Measurements from ENCODE around the gene RPL10.
A peak's percentile ranks its signal among the peaks of the same experiment; 100 is the strongest.

RPL10 gene

DNA sequence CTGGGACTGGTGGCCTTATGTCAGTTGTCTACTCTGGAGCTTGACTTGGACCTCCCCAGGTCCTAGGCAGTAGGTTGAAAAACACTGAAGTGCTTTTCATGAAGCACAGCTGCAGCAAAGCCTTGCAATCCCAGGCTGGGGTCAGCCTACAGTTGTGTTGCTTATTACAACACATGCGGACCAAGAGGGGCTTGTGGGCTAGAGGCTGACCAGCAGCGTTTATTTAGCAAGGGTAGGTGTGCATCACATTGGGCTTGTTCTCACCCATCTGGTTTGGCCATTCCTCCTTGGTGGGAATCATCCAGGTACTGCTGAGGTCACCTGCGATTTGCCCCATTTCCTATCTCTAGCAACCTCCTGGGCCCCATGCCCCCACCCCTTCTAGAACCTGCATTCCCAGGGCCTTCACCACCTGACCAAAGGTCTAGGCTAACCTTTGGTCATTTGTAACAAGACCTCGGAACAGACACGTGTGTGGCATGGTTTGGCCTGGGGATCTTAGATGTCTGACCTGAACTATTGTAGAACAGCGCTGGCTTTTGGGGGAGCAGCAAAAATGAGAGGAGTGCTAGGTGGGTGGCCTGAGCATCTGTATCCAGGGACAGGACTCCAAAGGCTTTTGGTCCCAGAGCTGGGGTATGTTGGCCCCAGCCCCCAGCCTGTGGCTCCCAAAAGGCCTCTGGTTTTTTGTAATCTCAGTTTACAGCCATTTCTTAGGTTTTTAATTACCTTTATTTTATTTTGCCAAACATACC is 3.0 kb downstream of the RPL10 start:
- no peak for DNase-seq (ENCODE audit: low read depth in 2 of 2)

DNA sequence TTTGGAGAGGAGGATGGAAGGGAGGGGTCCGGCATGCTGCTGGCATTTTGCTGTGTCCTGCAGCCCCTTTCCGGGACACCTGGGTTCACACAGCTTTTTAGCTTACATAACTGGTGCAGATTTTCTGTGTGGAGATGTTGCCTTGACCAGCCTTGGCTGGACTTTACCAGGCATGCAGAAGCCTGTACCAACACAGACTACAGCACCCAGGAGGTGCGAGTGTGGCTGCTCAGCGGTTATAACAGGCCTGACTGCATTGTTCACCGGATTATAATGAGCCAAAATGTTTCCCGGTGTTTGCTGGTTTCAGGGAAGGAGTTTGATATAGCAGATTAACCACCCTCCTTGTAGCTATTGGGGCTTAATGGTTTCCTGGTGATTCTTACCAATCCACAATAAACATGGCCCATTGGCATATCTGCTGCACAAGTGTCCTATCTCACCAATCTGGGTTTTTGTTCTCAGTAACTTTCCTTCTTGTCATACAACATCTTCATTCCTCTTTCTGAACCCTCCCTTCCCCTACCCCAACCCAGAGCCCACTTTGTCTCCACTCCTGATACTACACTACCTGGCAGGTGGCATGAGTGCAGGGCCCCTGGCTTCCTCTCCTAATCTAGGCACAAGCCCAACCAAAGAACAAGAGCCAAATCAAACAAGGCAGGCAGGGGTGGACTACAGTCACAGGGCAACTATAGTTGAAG is 3.9 kb downstream of the RPL10 start:
- no peak for DNase-seq (ENCODE audit: low read depth in 2 of 2)

DNA sequence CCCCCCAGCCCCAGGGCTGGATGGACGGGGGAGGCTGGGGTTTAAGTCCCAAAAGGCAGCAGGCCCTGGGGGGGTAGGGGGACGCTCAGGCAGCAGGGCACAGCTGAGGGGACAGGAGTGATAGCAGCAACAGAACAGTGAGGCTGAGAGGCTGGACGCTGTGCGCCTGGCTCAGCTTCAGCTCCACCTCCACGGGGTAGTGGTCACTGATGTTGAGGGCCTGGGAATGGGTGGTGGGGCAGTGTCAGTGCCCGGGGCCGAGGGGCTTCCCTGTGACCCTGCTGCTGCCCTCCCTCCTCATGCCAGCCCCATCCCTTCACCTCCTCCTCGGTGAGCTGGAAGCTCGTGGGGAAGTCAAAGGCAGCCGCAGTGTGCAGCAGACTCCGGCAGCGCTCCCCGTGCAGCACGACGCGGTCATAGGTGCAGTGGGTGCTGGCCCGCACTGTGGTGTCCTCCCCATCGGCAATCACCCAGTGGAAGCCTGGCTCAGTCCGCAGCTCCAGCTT is 4.5 kb downstream of the RPL10 start:
- no peak for DNase-seq (ENCODE audit: low read depth in 2 of 2)

DNA sequence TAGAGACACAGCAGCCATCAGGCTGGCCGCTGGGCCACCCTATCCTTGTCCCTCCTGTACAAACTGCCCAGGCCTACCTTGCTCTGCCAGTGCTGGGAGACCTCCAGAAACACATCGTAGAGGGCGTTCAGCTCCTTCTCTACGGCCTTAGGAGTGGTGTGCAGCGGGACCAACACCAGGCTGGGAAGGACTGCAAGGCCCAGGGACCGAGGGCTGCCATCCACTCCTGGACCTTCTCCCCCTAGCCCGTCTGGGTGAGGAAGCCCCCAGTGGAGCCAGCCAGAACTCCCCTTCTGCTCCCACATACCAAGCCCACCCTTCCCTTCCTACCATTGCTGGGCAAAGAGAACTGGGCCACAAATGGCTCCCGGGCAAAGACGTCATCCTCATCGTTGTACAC is 5.0 kb downstream of the RPL10 start:
- DNase-seq (ENCODE audit: low read depth in 2 of 2), result no peak

DNA sequence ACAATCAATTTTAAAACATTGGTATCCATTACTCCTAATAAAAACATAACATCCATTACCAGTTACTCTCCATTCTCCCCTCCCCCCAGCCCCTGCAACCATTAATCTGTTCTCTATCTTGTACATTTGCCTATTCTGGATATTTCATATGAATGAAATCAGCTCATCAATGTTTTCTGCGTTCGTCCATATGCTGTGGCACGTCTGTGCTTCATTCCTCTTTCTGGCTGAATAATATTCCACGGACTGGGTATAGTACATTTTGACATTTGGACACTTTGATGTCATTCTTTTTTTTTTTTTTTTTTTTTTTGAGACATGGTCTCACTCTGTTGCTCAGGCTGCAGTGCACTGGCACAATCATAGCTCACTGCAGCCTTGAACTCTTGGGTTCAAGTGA is 5.7 kb downstream of the RPL10 start:
- DNase-seq (ENCODE audit: low read depth in 2 of 2), result no peak

DNA sequence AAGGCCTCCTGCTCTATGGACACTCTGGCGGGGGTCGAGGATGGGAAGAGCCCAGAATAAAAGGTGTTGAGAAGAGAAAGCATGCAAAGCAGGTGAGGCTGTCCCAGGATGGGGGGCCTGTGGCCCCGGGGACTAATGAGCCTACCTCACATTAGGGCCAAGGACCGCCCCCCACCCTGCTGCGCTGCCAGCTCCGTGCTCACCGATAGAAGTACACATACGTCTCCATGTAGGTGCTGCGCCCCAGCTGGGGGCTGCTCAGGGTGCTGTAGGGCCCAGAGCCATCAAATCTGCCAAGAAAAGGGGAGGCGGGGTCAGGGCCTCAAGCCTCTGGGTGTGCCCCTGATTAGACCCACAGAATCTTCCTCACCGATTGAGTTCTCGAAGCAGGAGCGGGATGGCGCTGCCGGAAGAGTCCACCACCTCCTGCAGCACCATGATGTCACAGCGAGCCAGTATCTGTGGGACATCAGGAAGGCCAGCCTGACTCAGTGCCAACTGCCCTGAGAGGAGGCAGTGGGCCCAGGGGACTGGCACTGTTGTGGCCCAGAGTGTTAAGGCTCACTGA is 6.5 kb downstream of the RPL10 start:
- DNase-seq (ENCODE audit: low read depth in 2 of 2), result no peak

DNA sequence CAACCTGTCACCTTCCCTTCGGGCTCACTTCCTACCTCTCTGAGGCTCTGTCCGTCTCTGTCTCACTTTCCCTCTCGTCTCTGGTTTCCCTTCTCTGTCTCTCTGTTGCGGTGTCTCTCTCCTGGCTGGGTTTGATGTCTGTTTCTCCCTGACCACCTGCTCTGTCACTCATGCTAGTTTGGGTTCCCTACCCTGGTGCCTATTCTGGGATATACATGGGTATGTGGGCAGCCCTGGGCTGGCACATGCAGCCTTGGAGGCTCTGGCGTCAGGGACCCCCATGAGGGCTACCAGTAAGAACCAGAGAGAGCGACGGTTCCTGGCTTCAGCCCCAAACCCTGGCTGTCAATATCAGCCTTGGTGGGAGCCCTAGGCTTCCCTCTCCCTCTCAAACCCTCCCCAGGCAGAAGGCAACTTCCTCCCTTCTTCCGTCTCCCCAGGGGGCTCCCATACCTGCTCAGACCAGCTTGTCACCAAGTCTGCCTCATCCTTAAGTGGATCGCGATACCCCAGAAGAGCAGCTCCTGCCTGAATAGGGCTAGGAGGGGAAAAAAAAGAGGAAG is 10.6 kb downstream of the RPL10 start:
- no peak for DNase-seq (ENCODE audit: low read depth in 2 of 2)

DNA sequence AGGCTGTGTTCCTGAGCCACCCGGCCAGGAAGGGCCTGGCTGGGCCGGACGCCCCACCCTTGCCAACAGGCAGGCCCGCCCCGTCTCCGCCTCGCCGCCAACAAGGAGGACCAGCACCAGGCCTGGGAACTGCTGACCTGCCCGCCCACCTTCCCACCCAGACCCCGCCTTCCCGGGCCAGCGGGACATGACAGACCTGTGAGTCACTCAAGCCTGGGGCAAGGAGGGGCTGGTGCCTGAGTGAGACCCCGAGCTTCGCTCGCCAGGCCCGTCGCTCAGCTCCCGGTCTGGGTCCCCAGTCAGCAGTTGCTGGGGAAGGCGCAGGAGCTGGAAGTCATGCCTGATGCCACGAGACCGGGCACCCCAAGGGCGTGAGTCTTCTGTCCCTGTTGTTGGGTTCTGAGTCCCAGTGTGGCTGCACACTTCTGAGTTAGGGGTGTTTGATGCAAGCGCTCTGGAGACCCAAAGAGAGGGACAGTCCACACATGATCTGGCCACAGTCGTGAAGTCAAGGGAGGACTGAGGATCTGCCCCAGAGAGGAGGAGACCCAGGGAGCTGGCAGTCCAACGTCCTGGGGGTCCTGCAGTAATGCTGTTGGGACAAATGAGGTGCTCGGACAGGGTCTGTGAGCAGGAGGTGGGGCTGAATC is 11.2 kb downstream of the RPL10 start, which contains the start of gene DNASE1L1:
Gene DNASE1L1 (minus strand): TSS at position 33 of the 650 bp plus-strand sequence. CDS start 3,686 bp downstream, outside the sequence.
- DNase-seq (ENCODE audit: low read depth in 2 of 2), result no peak

DNA sequence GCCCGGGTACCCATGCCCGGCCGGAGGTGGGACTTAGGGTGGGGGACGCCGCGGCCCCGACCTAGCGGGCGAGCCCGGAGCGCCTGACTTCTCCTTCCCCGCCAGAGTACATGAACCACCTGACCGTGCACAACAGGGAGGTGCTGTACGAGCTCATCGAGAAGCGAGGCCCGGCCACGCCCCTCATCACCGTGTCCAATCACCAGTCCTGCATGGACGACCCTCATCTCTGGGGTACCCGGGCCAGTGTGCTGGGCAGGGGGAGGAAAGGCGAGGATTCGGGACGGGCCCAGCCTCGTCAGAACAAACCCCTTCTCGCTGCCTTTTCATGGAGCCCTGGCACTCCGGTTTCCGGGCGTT is 13.8 kb downstream of the RPL10 start:
- DNase-seq (ENCODE audit: low read depth in 2 of 2), result no peak

DNA sequence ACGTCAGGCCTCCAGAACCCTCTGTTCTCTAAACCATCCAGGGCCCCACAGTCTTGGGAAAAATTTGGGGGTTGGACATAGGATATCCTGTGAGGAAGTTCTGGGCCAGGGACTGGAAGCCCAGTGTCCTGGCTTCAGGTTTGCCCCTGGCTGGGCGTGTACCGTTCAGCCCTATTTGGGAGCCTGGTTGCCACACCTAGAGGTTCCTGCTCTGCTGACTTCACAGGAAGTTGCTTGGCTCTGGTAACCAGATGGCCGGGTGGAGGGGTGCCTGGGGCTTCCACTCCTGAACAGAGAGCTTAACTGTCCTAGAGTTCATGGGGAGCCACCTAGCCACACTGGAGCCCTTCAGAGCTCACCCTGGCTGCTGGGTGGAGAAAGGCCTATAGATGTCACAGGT is 14.3 kb downstream of the RPL10 start:
- no peak for DNase-seq (ENCODE audit: low read depth in 2 of 2)

DNA sequence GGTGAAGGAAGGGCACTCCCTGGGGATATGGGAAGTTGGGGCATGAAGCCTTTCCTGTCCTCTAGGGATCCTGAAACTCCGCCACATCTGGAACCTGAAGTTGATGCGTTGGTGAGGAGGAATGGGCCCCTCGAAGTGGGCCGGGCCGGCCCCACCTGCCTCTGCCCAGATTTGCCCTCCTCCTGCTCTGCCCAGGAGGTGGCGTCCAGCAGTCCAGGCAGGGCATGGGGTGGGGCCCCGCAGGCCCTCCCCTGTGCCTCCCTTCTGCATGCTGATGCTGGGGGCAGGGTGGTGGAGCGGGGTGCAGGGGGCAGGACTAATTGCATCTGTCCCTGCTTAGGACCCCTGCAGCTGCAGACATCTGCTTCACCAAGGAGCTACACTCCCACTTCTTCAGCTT is 15.0 kb downstream of the RPL10 start:
- DNase-seq (ENCODE audit: low read depth in 2 of 2), result no peak

DNA sequence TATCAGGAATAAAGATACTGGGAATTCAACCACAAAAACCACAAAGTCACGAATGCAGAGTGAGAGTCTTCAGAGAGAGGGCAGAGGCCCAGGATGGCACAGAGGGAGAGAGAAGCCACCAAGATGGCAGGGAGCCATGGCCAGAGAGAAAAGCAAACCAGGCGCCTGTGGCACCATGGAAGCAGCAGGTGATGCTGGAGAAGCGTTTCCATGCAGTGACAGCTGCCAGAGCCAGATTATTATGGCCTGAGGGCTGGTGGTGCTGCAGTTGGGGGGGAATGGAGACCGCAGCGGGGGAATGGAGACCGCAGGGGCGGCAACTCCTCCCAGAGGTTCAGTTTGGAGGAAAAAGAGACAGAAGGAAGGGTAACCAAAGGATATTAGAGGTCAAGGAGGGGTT is 19.0 kb downstream of the RPL10 start:
- DNase-seq (ENCODE audit: low read depth in 2 of 2), result no peak

DNA sequence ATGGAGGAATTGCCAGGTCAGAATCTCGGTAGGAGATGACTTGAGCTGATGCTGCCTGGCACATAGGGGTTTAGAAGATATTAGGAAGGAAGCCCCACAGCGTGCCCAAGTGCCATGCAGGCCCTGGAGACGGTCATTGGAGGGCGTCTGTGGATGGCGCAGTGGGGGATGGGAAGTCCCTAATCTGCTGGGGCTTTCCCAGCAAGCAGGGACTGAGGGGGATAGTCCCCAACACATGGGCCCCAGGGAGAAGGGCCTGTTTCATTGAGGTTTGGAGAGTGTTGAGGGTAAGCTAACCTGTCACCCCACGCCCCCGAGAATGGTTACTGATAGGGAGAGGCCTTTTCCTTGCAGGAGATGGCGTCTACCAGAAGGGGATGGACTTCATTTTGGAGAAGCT is 21.0 kb downstream of the RPL10 start:
- DNase-seq (ENCODE audit: low read depth in 2 of 2), result no peak

DNA sequence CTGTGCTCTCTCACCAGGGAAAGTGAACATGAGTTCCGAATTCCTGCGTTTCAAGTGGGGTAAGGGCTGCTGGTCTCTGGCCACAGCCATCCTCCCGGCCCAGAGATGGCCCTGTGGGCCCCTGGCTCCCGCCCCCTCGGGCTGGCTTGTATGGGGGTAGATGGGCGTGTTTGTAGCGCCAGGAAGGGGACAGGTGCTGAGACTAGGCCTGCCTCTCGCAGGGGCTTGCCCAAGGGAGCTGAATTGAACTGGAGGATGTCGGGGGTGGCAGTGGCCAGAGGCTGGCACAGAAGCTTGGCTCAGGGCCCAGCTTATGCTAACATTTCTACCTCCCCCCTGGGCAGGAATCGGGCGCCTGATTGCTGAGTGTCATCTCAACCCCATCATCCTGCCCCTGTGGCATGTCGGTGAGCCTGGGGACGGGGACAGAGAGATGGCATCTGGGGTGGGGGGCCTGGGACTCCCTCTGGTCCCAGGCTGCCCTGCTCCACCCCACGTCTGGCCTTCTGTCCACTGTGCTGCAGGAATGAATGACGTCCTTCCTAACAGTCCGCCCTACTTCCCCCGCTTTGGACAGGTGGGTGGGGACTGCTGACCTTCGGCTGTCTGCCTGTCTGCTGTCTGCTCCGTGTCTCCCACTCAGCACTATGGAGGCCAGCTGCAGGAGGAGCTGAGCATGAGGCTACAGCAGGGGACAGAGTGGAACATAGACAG is 21.7 kb downstream of the RPL10 start:
- no peak for DNase-seq (ENCODE audit: low read depth in 2 of 2)

DNA sequence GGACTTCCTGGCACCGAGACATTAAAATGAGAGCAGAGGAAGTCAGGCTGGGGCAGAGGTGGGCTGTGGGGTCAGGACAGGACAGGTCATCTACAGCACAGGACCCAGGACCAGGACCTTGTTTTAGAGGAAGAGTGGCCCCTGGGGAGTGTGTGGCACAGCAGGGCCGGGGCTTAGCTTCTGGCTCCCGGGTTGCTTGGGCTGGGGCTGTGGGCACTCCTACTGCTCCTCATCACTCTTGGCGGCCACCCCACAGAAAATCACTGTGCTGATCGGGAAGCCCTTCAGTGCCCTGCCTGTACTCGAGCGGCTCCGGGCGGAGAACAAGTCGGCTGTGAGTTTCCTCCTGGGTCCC is 22.2 kb downstream of the RPL10 start:
- no peak for DNase-seq (ENCODE audit: low read depth in 2 of 2)

DNA sequence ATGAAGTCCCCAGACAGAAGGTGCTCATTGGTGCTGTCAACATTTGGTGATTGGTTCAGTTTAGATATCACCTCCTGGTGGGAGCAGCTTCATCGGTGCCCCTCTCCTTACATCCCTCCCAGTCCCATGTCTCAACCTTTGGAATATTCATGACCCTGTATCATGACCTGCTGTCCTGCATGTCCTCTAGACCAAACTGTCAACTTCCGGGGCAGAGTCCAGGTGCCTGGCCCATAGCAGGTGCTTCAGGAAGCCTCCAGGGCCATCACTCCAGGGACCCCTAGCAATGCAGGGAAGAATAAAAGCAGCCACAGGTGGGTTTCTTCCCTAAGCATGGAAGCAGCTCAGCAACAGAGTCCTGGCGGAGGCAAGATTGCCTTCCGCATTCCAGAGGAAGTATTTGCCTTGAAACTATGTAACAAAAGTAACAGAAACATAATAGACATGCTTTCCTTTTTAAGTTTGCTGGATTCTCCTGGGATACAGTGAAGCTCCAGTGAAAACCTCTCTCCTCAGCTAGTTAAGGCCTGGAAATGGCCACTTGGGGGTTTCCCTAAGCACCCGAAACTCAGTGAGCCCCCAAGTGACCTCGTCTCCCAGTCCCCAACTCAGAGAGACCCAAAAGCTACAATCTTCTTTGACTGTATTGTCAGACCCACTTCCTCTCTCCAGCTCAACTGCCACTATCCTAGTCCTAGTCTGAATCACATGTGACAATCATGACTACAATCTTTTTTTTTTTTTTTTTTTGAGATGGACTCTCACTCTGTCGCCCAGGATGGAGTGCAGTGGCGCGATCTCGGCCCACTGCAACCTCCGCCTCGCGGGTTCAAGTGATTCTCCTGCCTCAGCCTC is 29.0 kb downstream of the RPL10 start:
- DNase-seq (ENCODE audit: low read depth in 2 of 2), result no peak

DNA sequence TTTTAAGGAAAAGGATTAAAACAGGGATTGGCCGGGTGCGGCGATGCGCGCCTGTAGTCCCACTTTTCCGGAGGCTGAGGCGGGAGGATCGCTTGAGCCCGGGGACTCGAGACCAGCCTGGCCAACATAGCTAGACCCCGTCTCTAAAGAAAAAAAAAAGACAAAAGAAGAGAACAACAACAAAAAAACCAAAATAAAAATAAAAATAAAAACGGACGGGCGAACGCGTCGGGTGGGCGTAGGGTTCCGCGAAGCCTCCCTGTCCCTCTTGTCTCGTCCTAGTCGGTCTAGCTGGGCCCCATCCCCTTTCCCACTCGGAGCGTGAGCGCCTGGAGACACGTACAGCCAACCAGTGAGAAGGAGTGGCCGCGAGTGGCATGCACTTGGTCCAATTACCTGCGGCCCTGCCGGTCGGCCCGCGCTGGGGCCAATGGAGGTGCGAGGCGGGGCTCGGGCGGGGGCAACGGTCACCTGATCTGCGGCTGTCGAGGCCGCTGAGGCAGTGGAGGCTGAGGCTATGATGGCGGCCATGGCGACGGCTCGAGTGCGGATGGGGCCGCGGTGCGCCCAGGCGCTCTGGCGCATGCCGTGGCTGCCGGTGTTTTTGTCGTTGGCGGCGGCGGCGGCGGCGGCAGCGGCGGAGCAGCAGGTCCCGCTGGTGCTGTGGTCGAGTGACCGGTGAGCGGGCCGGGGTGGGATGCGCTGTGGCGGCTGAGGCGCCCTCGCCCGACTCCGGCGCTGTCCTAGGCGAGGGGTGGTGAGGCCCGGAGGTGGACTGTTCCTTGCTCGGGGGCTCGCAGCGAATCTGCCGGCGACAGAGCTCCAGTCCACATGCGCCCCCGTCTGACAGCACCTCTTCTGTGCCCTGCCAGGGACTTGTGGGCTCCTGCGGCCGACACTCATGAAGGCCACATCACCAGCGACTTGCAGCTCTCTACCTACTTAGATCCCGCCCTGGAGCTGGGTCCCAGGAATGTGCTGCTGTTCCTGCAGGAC is 30.3 kb downstream of the RPL10 start, which contains the start of gene ATP6AP1:
Gene ATP6AP1 (plus strand): TSS at position 502 of the 996 bp plus-strand sequence. CDS start 16 bp downstream, at position 518.
- DNase-seq (ENCODE audit: low read depth in 2 of 2), result peak; percentile 69 to 77

DNA sequence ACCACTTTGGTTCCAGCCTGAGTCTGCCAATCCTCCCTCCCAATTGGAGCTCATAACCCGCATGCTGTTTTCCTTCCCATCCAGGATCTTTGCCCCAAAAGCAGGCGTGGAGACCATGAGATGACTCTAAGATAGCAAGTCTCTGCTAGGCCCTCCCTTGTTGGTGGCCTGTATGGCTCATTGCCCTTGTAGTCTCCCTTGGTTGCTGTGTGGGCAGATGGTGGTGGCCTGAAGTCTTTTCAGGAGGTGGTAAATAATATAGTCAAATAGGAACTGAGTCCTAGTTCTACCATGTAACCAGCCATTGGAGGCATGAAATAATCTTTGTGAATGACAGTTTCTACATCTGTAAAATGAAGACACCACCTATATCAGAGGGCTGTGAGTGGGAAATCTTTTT is 31.5 kb downstream of the RPL10 start:
- no peak for DNase-seq (ENCODE audit: low read depth in 2 of 2)

DNA sequence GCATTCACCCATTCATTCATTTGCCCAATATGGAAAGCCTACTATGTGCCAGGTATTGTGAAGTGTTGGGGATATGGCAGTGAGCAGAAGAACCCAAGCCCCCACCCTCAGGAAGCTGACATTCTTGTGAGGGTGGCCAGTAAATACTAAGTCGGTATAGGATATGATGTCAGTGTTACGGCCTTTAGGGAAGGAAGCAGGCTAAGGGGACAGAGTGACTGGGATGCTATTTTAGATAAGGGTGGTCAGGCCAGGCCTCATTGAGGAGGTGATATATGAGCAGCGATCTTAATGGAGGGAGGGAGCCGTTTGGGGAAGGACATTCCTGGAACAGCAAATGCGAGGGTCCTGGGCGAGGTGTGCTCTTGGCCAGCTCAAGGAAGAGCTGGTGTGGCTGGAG is 32.3 kb downstream of the RPL10 start:
- no peak for DNase-seq (ENCODE audit: low read depth in 2 of 2)
